Measurements from ENCODE around the gene SLC12A3.

DNA sequence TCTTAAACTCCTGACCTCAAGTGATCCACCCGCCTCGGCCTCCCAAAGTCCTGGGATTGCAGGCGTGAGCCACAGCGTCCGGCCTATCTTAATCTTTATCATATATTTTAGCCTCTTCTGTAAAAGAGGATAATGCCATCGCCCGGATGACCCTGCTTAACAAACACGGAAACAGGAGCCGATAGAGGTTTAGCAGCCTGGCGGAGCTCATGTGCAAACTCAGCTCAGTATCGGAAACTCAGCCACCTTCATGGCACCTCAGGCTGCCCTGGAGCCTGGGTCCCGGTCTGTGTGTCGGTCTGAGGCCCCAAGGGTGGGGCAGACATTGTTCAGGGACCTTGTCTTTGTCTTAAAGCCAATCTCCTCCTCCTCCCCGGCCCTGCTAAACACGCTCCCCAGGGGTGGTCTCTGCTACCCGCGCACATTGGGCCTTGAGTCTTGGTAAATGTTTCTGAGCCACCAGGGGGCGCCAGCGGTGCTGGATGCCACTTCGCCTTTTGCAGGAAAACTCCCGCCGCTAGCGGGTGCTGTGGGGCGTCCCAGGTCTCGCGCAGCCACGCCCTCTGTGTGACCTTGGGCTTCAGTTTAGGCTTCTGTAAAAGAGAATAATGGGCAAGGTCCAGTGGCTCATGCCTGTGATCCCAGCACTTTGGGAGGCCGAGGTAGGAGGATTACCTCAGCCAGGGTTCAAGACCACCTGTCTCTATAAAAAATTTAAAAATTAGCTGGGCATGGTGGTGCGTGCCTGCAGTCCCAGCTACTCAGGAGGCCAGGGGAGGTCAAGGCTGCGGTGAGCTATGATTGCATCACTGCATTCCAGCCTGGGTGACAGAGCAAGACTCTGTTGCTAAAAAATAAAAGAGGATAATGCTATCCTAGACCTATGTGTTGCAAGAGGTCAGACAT is 99.5 kb downstream of the SLC12A3 start:
- peak in 3 of 4 experiments; percentile 67 to 81 (median 71) for TF ChIP-seq CTCF (IDR thresholded peaks at IDR 0.05)
- TF ChIP-seq POLR2AphosphoS5 (IDR thresholded peaks at IDR 0.05), result no peak
- no peak for TF ChIP-seq POLR2A (IDR thresholded peaks at IDR 0.05)

All from gastroesophageal sphincter (tissue), 3 donors.